ENCODE data around the gene SCUBE2.
"Not testable (repeated sequence)": the region's sequence is repeated elsewhere in the genome, so short reads cannot be mapped to it uniquely, and the experiment has no call there.

The SCUBE2 gene

DNA sequence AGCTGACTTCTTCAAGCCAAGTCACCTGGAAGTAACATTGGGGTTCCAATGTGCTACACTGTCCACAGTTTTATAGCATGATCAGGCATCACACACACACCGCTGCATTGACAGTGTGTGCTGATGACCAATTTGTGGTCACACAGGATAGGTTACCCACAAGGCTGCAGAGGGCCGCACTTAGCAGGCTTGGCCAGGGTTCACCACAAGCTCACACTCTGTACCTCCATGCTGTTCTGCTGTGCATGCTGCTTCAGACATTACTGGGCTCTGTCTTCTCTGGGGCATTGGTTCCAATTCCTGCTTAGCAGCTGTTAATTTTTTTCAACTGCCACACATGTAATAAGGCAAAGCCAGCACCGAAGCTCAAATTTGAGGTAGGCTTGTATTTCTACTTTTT lies 76.6 kb downstream of the SCUBE2 start:
- DNase-seq (ENCODE audit: extremely low read depth in 1 of 2, low read depth in 1 of 2): no peak

- no peak for DNase-seq (ENCODE audit: extremely low read depth in 1 of 2, low read depth in 1 of 2)
Observed at GRCh38 chr11:9013373-9013772, 78.0 kb downstream of the SCUBE2 start.

- DNase-seq (ENCODE audit: extremely low read depth in 1 of 2, low read depth in 1 of 2): not testable (repeated sequence)
Observed at GRCh38 chr11:9009538-9009937, 81.9 kb downstream of the SCUBE2 start.

DNA sequence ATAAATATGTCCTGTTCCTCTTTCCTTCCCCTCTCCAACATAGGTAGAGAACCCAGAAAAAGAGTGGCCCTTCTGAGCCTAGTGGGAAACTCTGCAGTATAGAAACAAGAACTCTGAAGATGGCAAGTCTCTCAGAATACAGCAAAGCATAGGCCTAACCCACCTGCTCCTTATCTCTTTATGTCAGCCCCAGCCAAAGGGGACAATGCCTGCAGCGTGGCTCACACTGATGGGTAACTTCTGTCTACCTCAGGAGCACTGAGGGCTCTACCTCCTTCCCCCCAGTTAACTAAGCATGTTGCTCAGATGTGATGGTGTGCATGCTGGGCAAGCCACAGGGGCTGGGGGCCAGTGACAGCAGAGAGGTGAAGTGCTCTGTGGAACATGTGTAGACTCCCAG lies 82.7 kb downstream of the SCUBE2 start:
- DNase-seq (ENCODE audit: extremely low read depth in 1 of 2, low read depth in 1 of 2): no peak

DNA sequence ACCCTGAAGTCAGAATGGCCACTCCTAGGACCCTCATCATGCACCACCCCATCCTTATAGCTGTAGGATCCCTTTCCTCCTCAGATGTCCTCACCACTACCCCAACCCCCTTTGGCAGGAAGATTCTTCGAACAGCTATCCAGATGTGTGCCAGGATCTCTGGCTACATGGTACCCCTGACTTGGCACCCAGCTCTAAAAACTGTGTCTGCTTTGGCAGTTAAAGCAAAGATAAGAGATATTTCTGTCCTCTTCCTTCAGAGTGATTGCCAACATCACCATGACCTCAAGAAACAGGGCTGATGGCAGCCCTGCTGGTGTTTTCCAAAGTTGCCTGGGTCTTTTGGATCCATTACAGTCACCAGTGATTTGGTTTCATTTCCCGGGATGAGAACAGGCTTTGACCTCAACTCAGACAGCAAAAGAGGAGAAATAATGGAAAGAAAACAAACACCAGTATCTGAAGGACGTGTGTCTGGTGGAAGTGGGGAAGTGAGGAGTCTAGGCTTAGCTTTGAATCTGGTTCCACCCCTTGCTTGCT lies 83.3 kb downstream of the SCUBE2 start:
- DNase-seq (ENCODE audit: extremely low read depth in 1 of 2, low read depth in 1 of 2): no peak

DNA sequence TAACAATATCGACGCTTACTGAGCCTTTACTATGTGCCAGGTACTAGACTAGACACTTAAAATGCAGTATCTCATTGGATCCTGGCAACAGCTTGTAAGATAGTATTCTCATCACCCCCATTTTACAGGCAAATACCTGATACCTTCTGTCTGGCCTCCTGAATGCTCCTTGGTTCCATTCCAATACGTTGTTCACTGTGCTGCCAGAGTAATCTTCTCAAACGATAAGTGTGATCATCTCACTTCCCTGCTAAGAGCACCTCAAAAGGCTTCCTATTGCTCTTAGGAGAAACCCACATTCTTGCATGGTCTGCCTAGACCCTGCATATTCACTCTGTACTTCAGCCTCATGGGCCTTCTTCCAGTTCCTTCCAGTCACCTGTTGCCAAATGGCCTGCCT lies 86.3 kb downstream of the SCUBE2 start:
- no peak for DNase-seq (ENCODE audit: extremely low read depth in 1 of 2, low read depth in 1 of 2)

DNA sequence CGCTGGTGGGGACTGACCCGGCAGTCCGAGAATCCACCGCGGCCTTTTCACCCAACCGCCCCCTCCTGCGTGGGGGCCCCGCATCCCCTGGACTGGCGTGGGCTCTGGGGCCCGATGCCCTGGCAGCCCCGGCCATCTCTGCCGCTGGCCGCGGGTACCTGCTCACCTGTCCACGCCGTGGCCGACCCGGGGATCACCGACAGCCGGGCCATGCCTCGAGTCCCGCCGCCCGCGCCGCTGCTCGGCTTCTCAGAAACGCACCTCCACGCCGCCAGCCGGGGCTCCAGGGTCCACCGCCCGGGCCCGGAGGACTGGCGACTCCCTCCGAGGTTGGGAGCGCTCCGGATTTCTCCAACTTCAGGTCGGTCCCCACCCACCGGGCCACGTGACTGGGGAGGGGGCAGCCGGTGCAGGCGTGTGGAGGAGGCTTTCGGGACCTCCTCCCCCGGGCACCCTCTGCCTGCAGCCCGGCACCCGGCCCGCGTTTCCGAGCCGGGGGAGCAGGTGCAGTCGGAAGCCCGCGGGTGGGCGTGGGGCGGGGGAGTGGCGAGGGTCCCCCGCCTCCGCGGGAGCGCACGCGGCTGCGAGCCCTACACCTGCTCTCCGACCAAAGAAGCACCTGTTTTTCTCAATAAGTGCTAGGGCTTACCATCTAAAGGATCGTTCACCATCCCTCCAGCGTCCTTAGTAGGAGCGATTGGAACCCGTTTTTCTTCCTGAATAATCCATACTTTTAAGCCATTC lies 87.0 kb downstream of the SCUBE2 start:
- peak in 1 of 2 donors; percentile 5 for DNase-seq (ENCODE audit: extremely low read depth in 1 of 2, low read depth in 1 of 2)

DNA sequence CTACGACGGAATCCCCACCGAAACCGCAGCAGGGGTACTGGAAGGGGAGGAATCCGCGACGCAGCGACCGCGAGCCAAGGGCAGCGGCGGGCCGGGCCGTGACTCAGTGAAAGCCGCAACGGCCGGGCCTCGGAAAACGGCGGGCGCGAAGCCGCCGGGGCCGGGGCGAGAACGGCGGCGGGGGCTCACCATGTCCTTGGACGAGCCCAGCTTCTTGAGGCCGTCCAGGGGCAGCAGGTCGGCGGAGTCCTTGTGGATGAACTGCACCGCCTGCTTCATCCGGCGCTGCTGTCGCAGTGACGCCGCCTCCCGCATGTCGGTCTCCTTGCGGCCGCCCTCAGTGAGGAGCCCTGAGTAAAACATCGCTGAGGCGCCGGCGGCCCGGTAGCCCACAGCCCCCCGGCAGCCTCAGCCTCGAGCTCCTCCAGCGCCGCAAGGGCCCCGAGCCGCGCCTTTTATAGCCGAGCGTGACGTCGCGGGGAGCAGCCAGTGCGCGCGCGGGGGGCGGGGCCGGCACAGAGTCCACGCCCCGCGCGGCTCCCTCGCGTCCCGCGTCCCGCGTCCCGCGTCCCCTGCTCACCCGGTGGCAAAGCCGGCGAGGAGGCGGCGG lies 87.7 kb downstream of the SCUBE2 start, which contains the start of gene NRIP3:
NRIP3 (minus strand) TSS at position 429 of the 610 bp plus-strand sequence; CDS start at position 363, 66 bp downstream.
- peak; percentile 59 to 67 for DNase-seq (ENCODE audit: extremely low read depth in 1 of 2, low read depth in 1 of 2)

DNA sequence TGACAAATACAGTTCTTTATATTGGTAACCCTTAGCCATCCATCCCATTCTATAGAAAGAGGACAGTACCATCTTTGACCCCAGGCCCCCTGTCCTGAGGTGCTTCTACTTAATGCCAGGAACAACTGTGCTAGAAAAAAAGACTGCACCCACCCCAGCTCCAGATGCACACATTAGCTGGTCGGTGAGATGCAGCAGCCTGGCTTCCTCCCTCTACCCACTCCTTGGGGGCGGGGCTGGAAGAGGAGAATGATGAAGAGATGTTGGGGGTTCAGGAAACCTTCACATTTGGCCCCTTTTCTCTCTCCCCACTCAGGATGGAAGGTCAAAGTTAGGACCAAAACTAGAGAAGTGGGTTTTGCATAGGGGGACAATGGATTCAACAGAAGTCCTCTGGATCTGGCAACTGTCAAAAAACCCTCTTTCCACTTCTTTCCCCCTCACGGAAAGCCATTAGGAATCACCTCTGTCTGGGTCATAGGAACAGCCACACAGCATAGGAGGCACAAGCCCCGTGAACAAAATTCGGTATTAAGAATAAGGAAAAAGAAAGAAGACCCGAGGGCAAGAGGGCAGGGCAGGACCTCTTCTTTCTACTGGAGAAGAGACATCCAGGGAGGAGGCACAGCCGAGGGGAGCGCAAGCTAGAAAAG lies 88.4 kb downstream of the SCUBE2 start:
- no peak for DNase-seq (ENCODE audit: extremely low read depth in 1 of 2, low read depth in 1 of 2)

GRCh38 chr11:9001736-9002135 lies 89.7 kb downstream of the SCUBE2 start:
- DNase-seq (ENCODE audit: extremely low read depth in 1 of 2, low read depth in 1 of 2): no peak

- DNase-seq (ENCODE audit: extremely low read depth in 1 of 2, low read depth in 1 of 2): no peak
Observed at GRCh38 chr11:8998017-8998416, 93.4 kb downstream of the SCUBE2 start.

- no peak for DNase-seq (ENCODE audit: extremely low read depth in 1 of 2, low read depth in 1 of 2)
Observed at GRCh38 chr11:8997451-8997850, 93.9 kb downstream of the SCUBE2 start.

GRCh38 chr11:8989453-8989852 lies 101.9 kb downstream of the SCUBE2 start:
- DNase-seq (ENCODE audit: extremely low read depth in 1 of 2, low read depth in 1 of 2): no peak

DNA sequence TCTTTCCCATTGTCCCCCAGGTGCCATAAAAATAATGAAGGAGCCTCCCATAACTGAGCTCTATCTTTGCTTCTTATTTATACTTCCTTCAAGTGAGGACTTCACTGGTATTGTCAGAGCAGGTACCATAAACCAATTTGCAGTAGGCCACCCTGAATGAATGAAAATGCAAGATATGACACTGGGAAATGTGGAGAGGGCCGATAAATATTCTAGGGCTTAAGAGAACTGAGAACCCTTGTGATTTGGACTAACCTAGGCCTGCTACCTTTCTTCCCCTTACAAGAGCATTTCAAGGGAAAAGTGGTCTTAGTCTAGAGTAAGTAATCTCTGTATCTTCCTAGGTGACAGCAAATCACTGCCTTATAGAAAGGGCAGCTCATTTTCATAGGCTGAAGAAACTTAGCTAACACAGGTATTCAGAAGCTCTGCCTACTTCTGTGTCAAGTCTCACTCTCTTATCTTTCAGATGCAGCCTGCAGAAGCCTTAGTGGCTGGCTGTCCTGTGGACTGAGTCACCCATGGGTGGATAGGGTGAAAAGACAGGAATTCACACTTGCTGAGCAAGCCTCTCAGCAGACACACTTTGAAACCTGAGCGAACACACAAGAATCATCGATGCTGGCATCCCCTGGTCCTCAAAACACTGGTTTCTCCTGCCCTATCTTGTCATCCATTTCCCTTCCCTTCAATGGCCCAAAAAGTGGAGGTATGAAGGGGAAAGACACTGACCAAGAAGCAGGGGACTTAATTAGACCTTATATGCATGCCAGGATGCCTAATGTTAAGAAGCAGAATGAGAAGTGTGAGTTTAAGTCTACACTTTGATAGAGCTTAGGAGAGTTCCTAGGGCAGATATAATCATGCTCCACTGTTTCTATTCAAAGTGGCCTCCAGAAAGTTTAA lies 102.8 kb downstream of the SCUBE2 start:
- DNase-seq (ENCODE audit: extremely low read depth in 1 of 2, low read depth in 1 of 2): no peak

DNA sequence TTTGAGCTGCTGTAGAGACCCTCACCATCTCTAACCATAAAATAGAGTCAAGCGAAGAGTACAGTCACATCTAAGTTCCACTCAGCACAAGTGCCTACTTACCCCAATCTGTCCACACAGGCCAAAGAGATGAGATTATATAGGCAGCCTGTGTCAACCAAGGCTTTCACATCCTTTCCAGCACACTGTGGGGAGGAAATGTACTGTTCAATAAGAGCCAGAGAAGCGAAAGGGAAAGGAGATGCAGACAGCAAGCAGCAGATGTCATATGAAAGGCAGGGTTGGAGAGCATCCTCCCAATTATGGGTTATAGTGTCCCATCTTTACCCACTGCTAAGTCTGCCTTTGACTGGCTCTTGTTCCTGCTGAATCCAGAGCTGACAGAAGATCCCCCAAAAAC lies 104.0 kb downstream of the SCUBE2 start:
- no peak for DNase-seq (ENCODE audit: extremely low read depth in 1 of 2, low read depth in 1 of 2)

DNA sequence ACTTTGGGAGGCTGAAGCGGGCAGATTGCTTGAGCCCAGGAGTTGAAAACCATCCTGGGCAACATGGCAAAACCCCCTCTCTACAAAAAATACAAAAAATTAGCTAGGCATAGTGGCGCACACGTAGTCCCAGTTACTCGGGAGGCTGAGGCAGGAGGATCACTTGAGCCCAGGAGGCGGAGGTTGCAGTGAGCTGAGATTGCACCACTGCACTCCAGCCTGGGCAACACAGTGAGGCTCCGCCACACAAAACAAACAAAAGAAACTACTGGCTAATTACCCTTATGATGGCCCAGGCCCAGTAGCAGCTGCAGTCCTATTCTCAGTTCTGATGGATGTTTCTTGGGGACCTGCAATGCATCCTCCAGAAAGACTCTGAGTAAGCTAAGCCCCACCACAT lies 104.6 kb downstream of the SCUBE2 start:
- not testable (repeated sequence) for DNase-seq (ENCODE audit: extremely low read depth in 1 of 2, low read depth in 1 of 2)

DNA sequence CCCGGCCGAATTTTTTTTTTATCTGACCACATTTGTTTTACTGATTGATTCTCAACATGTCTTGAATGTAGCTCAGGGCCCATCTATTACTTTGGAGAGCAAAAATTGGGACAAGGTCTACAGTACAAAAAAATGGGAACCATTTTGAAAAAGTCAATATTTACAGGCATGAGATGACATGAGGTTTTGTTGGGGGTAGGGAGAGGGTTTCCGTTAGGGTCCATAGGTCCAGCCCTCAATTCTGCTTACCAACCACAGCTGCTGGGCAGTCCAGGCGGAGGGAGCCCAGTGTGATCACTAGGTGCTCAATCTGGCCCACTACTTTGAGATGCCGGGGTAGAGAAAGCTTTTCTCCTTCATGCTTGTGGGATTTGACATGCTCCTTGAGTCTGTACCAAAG lies 105.9 kb downstream of the SCUBE2 start:
- no peak for DNase-seq (ENCODE audit: extremely low read depth in 1 of 2, low read depth in 1 of 2)

DNA sequence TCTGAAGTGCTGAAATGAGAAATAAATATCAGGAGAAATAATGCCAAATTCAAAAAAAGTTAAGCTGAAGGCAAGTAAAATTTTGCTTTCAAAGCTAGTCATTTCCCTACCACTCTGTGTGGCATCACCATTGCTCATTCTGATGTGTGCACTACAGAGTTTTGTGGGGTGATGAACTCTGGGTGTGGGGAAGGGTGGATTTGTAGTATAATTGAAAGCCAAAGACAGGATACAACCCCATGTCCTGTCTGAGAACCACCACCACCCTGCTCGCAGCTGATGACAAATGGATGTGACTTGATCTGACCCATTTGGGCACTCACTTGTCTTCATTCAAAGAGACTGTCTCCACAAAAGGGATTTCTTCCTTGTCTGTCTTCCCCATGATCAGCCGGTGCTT lies 107.8 kb downstream of the SCUBE2 start:
- no peak for DNase-seq (ENCODE audit: extremely low read depth in 1 of 2, low read depth in 1 of 2)

DNA sequence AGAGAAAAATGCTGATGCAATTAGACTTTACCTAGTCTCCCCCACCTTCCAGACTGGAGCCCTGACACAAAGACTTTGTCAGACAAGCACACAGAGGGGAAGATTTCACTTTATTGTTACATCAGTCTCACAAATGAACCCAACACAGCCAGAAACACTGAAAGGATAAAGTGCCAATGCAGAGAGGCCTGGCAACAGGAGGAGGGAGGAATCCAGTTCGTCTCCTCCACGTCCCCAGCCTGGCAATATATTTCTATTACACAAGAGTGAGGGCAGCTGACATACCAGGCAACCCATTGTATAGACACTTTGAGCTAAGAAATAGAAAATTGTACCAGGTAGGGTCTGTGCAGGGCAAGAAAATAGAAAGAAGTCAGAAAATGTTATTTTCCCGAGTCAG lies 110.9 kb downstream of the SCUBE2 start:
- DNase-seq (ENCODE audit: extremely low read depth in 1 of 2, low read depth in 1 of 2): no peak

DNA sequence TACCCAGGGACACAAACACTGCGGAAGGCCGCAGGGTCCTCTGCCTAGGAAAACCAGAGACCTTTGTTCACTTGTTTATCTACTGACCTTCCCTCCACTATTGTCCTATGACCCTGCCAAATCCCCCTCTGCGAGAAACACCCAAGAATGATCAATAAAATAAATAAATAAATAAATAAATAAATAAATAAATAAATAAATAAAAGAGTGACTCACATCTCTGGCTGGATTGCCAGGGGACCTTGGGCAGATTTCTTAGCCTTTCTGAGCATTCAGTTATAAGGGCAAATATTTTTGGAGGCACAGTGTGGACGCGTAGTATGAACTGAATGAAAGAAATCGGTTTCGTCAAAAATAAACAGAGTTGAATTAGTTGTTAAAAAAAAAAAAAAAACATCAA lies 112.0 kb downstream of the SCUBE2 start:
- DNase-seq (ENCODE audit: extremely low read depth in 1 of 2, low read depth in 1 of 2): not testable (repeated sequence)

DNA sequence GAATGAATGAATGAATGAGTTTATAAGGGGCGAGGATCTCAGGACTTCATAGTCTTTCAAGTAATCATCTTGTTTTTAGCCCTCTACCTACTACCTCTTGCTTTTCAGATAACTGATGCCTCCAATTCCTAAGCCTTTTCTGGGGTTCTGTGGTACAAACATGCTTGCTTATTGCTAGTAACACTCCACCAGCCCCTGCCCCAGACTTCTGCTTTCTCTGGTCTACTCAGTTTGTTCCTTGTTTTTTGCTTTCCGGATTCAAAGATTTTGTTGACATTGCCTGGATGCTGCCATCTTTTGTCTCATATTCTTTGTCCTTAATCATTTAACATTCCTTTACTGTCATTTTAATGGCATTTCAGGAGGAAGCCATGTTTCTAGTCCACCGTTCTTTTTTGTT lies 118.3 kb downstream of the SCUBE2 start:
- no peak for DNase-seq (ENCODE audit: extremely low read depth in 1 of 2, low read depth in 1 of 2)
